CD4-positive, alpha-beta T cell treated with Interleukin-17A for 4 hours (primary cell): ENCODE measurements around the gene MYCT1.

Source experiments
- DNase-seq: peaks from one replicate; pipeline ENCODE4 v3.0.0-alpha.2; 2020; ENCODE audit warnings: mixed read lengths

MYCT1 gene

DNA sequence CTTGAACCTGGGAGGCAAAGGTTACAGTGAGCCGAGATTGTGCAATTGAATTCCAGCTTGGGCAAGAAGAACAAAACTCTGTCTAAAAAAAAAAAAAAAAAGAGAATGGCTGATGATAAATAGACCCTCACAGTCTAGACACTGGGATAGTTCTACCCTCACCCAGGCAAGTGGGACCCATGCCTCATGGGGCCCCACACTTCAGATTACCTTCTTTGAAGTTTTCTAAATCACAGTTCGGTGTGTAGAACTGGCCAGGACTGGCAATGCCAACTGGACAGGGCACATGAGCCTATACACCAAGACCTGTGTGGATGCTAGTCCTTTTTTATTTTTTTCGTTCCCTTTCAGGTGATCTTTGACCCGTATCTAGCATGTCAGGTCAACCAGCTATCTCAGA lies 28.6 kb downstream of the MYCT1 start:
- DNase-seq: no peak

- DNase-seq: no peak
These were observed 29.8 kb downstream of the MYCT1 start for GRCh38 chr6:152727507-152727906.

DNA sequence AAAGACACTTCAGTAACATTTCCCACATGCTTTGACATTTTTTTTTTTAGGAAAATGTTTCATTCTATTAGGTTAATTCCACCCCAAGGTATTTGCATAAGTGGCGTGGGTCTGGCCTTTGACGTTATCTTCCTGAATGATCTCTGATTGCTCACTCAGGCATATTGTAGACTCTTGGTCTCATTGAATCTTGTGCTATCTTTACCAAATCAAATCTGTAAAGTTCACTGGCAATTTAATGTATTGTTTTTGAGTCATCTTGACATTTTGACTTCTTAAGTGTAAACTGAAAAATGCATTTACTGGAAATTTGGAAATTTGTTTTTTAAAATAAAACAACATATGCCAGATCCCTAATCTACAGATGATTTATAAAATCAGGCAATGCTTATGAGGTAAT lies 36.9 kb downstream of the MYCT1 start:
- DNase-seq: no peak

DNA sequence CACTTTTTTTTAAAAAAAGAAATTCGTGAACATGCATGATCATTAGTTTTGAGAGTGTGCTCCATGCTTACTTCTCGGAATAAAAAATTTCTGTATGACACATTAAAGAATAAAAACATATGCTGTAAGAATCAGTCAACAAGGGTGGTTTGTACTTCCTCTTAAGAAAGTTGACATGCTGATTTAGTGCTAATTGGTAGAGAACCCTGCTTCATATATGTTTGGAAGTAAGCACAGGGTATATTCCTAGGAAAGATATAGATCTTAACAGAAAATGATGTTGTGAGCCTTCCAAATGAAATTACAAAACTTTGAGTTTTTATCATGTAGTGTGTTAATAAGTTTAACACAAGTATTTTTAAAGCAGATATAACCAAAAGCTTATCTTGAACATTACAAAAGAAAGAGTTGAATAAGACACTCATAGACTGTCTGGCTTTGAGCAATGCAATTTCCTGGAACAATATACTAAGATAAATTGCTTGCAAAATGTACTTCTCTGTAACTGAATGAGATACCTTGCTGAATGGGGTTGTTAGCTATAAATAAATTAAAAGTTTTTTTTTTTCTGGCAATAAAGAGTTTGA lies 39.1 kb downstream of the MYCT1 start:
- no peak for DNase-seq

DNA sequence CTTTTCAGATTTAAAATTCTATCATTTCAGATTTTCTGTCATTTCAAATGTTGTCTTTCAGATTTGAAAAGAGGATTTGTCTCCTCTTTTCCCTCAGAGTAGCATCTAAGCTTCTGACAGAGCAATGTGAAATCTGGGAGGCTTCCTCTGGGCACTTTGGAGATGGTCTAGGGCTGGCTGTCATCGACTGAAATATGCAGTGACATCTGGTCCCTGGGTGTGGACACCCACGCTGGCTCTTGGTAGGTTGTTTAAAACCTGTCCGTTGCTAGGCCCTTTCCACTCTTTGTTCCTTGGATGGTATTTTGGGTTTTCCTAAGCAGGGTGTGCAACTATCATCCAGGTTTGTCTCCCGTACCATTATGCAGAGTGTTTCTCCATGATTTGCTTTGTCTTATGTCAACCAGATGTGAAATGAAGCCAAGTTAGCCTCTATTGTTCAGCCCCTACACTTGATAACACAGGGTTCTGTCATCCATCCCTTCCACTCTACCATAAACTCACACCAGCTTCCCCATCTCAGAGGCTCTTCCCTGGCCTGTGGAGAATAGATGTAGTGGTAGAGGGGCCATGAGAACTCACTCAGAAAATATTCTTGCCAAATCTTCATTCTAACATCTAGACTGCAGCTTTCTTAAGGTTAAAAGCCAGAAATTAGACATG lies 47.9 kb downstream of the MYCT1 start:
- no peak for DNase-seq

GRCh38 chr6:152746172-152746553 lies 48.5 kb downstream of the MYCT1 start:
- DNase-seq: no peak

DNA sequence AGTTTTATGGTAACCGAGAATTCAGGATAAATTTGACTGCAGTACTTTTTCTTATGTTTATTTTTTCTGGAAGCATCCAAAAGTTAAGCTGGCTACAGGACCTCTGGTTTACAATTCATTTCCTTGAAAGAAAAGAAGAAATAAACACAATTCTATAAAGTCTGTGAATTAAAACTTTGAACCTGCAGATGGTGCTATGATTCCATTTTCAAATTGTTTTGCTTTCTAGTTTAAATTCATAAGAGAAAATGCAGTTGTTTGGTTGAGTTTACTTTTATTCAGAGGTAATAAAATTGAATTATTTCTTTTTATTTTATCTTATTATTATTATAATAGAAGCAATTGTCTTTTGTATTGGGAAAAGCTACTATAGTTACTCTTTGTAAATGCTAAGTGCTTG lies 51.1 kb downstream of the MYCT1 start:
- no peak for DNase-seq

DNA sequence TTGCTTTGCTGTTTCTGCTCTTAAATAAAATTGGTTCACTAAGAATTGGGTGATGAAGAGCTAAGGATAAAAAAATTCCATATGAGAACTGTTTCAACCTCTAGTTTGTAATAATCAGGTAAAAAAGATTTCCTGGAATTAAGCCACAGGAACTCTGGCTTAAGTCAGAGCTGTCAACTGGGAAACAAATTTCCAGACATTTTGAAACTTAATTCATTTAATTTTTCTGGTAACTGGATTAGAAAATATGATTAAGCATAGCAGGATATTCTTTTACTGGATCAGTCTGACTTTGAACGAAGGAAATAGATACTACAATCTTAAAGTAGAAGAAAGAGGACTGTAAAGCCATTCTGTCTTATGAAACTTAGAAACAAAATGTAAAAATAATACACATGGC lies 51.6 kb downstream of the MYCT1 start:
- DNase-seq: no peak

DNA sequence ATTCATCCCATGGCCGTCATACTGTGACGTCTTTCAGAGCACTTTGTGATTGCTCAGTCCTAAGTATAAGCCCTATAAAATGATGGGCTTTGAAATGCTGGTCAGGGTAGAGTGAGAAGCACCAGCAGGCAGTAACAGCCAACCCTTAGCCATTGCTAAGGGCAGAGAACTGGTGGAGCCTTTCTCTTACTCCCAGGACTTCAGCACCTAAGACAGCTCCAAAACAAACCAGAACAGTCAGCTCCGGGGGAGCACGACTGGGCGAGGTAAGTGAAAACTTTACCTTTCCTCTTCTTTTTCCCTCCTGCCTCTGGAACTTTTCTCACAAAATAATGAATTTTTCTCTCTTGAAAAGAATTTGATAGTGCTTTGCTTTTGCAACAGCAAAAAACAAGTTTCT lies 53.0 kb downstream of the MYCT1 start, which contains the start of gene VIP:
VIP (plus strand) TSS at position 104 of the 400 bp plus-strand sequence. CDS start 1,381 bp downstream, outside the sequence.
- DNase-seq: no peak

- DNase-seq: no peak
These were observed 67.6 kb downstream of the MYCT1 start for GRCh38 chr6:152765331-152765730.

DNA sequence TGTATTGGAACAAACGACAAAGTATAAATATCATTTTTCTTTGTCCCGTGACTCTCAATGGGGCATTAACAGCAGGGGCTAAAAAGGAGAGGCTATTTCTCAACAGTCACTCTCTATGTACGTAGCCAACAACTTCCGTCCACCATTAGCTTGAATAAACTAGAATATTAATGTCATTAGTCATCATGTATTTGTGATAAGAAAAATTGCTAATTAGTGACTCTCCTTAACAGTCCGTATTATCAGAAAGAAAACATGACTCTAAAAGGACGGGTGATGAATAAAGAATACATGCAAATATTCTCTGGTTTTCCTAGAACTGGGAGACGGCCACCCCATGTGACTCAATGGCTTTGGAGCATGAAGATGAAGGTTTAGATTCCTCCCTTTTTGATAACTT lies 71.5 kb downstream of the MYCT1 start:
- DNase-seq: no peak

DNA sequence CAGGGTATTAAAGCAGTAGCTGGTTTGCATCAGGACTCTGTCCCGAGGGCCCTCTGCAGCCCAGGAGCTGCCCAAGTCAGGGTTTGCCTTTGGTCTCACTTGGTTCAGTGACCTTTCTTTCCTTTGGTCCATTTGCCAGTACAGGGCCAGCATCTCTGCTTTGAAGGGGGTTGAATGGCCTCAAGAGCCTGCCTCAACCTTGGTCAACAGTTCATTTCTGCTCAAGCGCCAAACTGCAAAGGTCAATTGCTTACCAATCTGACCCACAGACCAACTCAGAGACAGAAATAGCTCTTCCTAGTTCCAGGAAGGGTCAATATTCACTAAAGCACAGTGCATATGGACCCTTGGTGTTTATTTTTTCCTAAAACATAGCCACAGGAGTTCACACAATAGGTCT lies 72.3 kb downstream of the MYCT1 start:
- no peak for DNase-seq

DNA sequence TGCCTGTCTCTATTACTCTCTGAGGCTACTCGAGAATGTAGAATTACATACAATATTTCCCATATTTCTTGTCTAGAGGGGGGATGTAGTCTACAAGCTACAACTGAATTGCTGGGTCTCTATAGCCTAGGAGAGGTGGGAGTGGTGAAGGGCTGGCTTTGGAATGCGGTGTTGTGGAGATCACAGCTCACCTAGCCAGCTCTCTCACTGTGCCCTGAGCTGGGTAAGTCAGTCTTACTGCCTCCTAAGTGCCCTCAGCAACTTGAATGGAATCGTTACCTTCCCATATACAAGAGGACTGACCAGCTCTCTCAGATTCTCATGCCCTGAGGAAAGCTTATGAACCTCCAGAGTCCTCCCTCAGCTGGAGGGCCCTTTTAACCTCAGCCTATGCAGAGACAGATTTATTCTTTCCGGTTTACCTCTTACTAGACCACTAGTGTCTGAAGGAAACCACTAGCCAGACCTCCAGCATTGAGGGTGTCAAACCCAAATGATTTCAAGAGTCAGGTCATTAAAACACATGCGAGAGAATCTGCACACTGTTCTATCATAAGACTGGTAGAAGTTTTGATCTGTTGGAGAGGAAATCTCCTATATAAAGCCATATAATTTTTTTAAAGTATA lies 73.5 kb downstream of the MYCT1 start:
- DNase-seq: no peak
